ENCODE results near the gene EVL.
"Not testable (repeated sequence)": the region's sequence is repeated elsewhere in the genome, so short reads cannot be mapped to it uniquely, and the experiment has no call there.

EVL gene, protein sequence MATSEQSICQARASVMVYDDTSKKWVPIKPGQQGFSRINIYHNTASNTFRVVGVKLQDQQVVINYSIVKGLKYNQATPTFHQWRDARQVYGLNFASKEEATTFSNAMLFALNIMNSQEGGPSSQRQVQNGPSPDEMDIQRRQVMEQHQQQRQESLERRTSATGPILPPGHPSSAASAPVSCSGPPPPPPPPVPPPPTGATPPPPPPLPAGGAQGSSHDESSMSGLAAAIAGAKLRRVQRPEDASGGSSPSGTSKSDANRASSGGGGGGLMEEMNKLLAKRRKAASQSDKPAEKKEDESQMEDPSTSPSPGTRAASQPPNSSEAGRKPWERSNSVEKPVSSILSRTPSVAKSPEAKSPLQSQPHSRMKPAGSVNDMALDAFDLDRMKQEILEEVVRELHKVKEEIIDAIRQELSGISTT

DNA sequence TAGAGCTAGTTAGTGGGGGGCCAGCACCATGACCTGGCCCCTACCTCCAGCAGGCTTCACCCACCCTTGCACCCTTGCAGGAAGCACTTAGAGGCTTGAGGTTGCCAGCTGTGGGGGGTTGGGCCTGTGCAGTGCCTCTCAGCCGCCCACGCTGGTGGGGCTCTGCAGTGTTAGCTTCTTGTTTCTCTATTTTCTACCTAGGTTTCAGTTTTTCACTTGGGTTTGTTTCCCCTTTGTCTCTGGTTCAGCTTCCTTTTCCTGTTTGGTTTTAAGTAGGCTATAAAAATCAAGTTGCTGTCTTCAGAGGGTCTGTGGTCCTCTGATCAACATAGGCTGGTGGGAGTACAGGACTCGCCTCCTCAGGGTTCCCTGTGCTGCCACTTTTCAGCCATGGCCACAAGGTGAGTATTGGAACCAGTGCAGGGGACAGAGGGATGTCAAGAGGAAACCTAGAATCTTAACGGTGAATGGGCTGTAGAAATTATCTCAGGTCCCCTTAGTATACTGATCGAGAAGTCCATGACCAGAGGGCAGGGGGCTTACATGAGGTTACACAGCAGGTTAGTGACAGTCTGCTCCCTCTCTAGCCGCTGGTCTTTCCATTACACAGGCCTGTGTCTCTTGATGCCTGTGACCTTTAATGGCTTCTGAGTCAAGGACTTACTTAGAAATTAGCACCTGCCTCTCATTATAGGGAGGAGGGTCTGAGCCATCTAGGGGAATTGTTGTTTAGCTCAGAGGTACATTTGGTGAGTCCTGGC is at the start of gene EVL:
TSS of gene EVL (plus strand) at position 312 of the 761 bp plus-strand sequence. CDS start at position 391, 79 bp downstream.
- peak; percentile 64 for DNase-seq (ENCODE audit: low spot score)

DNA sequence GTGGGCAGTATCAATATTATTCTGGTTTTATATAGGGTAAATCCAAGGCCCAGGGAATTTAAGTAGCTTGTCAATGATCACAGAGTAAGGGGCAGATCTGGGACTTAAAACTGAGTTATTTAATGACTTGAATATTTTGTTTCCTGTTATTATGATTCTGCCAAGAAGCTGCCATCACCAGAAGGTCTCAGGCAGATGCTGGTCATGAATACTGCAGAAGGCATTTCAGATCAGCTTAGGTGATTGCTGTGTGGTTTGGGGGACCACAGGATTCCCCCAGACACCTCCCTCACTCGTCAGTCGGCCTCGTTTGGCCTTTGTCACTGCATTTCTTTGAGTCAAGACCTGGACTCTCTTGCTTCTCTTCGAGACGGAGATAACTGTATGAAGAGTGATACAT is 47.7 kb upstream of the EVL start:
- no peak for DNase-seq (ENCODE audit: low spot score)

DNA sequence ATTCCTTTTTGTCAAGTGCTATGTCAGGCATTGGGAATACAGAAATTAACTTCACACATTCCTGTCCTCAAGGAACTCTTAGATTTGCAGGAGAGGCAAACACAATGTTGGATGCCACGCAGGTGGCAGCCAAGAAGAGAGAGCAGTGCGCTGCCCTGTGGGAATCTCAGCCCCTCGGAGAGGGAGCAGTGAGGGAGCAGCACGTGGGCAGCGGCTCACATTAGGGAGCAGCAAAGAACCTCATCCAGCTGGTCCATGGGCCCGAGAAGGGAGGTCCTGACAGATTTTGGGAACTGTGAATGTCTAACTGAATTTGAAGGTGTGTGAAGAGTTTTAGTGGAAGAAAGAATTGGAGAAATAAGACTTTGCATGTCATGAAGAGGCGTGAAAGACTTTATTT is 47.2 kb upstream of the EVL start:
- DNase-seq (ENCODE audit: low spot score) = no peak

GRCh38 chr14:100018482-100018881 is 46.7 kb upstream of the EVL start:
- DNase-seq (ENCODE audit: low spot score) = no peak

GRCh38 chr14:100019156-100019744 is 46.0 kb upstream of the EVL start:
- DNase-seq (ENCODE audit: low spot score) = peak; percentile 86

GRCh38 chr14:100020629-100021028 is 44.6 kb upstream of the EVL start:
- no peak for DNase-seq (ENCODE audit: low spot score)

- DNase-seq (ENCODE audit: low spot score) = no peak
Observed at GRCh38 chr14:100022772-100023451, 42.3 kb upstream of the EVL start.

- no peak for DNase-seq (ENCODE audit: low spot score)
Observed at GRCh38 chr14:100025111-100025510, 40.1 kb upstream of the EVL start.

GRCh38 chr14:100027771-100028490 is 37.3 kb upstream of the EVL start:
- DNase-seq (ENCODE audit: low spot score) = no peak

DNA sequence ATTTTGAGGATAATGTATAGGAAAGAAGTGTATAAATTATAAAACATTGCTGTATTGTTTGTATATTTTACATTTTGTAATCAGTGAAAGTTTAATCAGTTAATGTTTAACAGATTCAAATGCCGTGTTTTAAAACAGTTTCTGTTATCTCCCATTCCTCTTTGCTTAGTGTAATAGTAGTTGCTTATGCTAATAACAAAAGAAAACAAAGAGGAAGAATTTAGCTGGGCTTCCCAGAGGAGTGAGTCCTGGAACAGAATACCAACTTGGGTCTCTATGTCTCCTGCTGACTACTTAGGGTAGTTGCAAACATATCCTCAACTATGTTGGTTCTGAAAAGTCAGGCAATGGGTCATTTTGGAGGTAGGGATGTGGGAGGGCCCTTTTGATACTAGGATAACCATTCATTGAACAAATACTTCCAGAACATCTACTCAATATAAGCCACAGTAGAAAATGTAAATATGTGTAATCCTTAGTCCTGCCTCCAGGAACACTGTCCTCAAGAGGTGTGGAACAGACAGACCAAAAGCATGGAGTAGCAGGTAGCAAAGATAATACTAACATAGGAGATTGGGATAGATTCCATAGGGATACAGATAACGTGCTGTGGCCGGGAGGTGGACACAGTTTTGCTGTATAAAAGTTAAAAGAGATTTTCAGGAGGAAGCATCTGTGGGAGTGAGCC is 36.1 kb upstream of the EVL start:
- DNase-seq (ENCODE audit: low spot score) = no peak

DNA sequence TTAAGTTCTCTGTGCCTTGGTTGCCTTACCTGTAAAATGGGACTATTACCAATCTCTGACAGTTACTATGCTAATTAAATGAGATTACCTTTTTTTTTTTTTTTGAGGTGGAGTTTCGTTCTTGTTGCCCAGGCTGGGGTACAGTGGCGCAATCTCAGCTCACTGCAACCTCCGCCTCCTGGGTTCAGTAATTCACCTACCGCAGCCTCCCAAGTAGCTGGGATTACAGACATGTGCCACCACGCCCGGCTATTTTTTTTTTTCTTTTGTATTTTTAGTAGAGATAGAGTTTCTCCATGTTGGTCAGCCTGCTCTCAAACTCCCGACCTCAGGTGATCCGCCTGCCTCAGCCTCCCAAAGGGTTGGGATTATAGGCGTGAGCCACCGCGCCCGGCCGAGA is 35.2 kb upstream of the EVL start:
- DNase-seq (ENCODE audit: low spot score) = not testable (repeated sequence)

GRCh38 chr14:100030452-100031153 is 34.6 kb upstream of the EVL start:
- no peak for DNase-seq (ENCODE audit: low spot score)

DNA sequence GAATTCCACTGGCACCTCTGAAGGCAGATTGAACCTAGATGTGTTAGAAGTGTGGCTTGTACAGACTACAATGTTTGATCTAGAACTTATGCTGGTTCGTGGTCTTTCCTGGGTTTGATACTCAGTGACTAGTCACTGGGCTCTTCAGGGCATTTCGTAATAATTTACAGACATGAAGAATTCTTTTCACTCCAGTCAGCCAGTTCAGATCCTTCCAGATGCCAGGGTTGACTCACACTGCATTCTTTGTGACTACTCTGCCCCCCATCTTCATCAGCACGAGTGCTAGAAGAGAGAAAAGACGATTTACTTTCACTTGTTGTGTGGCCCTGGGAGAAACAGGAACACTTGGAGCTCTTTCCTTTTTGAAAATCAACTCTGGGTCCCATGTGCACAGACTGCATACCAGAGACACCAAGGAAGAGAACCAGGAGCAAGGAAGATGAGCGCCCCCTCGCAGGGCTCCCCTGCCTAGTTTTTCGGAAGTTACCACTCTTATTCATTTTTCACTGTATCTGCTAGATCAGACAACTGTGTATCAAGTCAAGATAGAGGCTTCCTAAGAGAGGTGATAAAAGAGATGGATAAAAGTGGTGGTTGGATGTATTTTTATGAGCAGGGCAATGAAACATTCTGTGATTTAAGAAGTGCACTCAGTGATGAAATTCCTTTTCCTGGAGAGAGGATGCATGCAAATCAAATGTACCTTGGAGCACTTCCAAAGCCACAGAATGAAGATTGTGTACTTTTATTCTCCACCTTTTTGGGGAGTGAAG is 33.5 kb upstream of the EVL start:
- DNase-seq (ENCODE audit: low spot score) = peak; percentile 59

DNA sequence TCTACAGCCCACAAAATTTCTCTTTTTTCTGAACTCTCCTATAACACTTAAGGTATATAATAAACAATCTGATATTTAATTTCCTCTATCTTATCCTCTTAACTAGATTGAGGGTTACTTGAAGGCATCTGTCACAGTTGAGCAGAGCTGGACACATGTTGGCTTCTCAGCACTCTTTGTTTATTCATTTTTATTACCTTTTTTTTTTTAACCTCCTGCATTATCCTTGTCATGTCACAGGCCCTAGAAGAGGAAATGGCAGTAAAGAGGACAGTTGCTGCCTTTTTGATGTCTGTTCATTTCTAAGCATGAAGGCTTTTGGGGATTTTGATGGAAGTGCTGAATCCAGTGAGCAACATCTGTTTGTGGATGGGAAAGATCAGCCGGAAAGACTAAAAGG is 32.5 kb upstream of the EVL start:
- no peak for DNase-seq (ENCODE audit: low spot score)

DNA sequence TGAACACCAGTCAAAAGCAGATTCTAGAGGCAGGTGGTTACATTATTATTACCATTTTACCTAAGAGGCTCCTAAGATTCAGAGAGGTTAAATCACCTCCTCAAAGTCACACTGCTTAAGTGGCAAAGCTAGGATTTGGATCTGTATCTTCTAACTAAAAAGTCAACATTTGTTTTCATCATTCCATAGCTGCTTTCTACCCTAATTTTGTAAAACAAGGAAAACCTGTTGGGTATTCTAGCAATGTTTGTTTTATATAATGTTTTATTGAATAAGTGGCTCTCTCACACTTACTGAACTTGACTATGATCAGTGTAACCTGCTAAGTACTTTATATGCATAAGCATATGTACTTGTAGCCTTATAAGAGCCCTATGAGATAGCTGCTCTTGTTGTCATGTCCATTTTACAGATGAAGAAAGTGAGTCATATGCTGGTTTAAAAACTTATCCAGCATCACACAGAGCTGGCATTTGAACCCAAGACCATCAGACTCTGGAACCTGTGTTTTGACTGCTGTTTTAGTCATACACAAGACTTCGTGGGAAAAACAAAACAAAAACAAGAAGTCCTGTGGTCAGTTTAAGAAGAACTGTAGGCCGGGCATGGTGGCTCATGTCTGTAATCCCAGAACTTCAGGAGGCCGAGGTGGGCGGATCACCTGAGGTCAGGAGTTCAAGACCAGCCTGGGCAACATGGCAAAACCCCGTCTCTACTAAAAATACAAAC is 31.7 kb upstream of the EVL start:
- DNase-seq (ENCODE audit: low spot score) = no peak

DNA sequence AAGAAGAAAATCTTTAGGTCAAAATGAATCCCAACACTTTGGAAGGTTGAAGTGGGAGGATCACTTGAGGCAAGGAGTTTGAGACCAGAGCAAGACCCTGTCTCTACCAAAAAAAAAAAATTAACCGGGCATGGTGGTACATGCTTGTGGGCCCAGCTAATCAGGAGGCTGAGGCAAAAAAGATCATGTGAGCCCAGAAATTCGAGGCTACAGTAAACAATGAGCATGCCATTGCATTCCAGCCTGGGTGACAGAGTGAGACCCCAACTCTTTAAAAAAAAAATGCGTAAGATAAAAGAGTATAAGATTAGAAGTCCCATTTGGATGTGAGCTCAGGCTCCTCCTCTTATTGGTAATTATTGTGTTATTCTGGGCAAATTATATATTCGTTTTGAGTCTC is 30.8 kb upstream of the EVL start:
- no peak for DNase-seq (ENCODE audit: low spot score)

DNA sequence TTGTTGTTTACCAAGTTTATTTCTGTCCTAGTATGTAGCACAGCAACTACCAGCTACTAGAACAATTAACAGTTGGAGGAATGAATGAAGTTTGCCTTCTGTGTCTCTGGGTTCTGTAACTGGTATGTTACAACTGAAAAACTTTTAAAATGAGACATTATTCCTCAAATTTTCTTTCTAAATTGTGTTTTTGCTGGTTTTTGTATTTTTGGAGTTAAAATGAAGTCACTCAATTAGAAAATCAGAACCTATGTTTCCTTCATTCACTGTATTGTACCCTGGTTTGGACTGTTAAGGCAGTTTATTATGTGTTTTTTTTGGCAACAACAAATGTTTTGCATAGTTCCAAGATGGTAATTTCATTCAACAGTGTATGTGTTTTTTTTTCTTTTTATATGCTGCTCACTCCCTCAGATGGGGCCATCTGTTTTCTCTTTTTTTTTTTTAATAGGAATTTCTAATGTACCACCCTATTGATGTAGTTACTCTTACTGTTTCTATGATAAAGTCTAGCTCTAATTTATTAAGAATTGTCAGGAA is 30.2 kb upstream of the EVL start:
- no peak for DNase-seq (ENCODE audit: low spot score)

- no peak for DNase-seq (ENCODE audit: low spot score)
Observed at GRCh38 chr14:100035700-100036099, 29.5 kb upstream of the EVL start.

DNA sequence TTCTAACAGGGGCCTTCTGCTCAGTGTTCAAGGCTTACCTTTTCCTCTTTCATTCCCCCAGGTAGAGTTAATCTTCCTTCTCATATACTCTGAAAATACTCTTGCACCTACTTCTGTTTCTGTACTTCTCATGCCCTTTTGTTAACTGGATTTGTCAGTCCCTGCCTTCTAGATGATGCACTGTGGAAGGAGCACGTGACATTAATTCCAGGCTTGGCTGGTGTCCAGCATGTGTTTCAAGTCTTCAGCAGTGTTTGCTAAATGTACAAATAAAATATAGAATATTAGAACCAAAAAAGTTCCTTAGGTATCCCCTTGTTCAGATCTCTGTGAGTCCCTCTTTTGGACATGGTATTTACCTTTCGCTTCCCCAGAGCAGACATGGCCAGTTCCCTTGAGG is 27.9 kb upstream of the EVL start:
- no peak for DNase-seq (ENCODE audit: low spot score)
